Gastroesophageal sphincter (tissue), 3 donors: ENCODE measurements around the gene CDKN3.

Experiments used
- POLR2AphosphoS5 ChIP-seq: sonication (generic); formaldehyde crosslinking; IDR thresholded peaks from one replicate; pipeline ENCODE4 v1.6.1; 2017; ENCODE audit warnings: antibody characterized with exemption
- TF ChIP-seq, protein P1 (sequence below), 4 experiments: fragments of 200-600 bp in 2 of 4; fragments of 450-650 bp in 2 of 4; sonication (generic) in 1 of 4; IDR thresholded peaks; one replicate each; pipeline ENCODE4 v1.5.1; 2017 to 2019; ENCODE audit warnings: antibody characterized with exemption in 4 of 4, mild to moderate bottlenecking in 2 of 4, moderate library complexity in 2 of 4

GRCh38 chr14:54392131-54392859, 4.5 kb upstream of the CDKN3 start:
- TF ChIP-seq, protein P1, sequence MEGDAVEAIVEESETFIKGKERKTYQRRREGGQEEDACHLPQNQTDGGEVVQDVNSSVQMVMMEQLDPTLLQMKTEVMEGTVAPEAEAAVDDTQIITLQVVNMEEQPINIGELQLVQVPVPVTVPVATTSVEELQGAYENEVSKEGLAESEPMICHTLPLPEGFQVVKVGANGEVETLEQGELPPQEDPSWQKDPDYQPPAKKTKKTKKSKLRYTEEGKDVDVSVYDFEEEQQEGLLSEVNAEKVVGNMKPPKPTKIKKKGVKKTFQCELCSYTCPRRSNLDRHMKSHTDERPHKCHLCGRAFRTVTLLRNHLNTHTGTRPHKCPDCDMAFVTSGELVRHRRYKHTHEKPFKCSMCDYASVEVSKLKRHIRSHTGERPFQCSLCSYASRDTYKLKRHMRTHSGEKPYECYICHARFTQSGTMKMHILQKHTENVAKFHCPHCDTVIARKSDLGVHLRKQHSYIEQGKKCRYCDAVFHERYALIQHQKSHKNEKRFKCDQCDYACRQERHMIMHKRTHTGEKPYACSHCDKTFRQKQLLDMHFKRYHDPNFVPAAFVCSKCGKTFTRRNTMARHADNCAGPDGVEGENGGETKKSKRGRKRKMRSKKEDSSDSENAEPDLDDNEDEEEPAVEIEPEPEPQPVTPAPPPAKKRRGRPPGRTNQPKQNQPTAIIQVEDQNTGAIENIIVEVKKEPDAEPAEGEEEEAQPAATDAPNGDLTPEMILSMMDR (IDR thresholded peaks at IDR 0.05), result no peak
- TF ChIP-seq POLR2AphosphoS5, result no peak
